ENCODE results near the gene TDG.

GRCh38 chr12:103936679-103937078, 29.0 kb upstream of the TDG start:
- no peak for TF ChIP-seq CTCF (IDR thresholded peaks at IDR 0.05)
- TF ChIP-seq POLR2A (IDR thresholded peaks at IDR 0.05): no peak
- TF ChIP-seq POLR2AphosphoS5 (IDR thresholded peaks at IDR 0.05): no peak

All from suprapubic skin (tissue), 4 donors.